ENCODE data around the gene PDCD10. TPM values are rescaled to one million over a fixed set of nuclear protein-coding genes. Genes with fewer than 3 reads are reported as not detected.
A peak's percentile ranks its signal among the peaks of the same experiment; 100 is the strongest.

PDCD10 gene
- total and polyA plus RNA-seq, 2 donors, result 48.9 to 88.7 TPM

DNA sequence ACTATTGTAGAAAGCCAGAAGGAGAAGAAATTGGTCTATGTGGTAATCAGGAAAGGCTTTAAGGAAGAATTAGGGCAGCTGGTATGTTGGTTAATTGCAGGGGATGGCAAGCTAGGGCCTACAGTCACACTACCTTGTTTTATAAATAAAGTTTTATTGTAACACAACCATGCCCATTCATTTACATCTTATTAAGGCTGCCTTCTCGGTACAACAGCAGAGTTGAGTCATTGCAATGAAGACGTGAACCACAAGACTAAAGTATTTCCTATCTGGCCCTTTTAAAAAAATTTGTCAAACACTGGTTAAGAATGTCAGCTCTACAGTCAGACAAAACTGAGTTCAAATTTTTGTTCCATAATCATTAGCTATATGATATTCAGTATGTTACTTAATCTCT is 9.1 kb upstream of the PDCD10 start:
- no peaks in the 10 kb centered on the region for H3K36me3 ChIP-seq (ENCODE audit: insufficient read depth)
- H3K4me1 ChIP-seq (ENCODE audit: insufficient read depth), result no peaks in the 10 kb centered on the region
- DNase-seq (ENCODE audit: extremely low spot score), result no peak
- 91% methylated on average over 2 of the region's 2 CpGs for WGBS
- H3K27ac ChIP-seq (ENCODE audit: low read depth), result no peak overlapping the region
- no peak overlapping the region for H3K4me3 ChIP-seq (ENCODE audit: low read depth, low read length)

DNA sequence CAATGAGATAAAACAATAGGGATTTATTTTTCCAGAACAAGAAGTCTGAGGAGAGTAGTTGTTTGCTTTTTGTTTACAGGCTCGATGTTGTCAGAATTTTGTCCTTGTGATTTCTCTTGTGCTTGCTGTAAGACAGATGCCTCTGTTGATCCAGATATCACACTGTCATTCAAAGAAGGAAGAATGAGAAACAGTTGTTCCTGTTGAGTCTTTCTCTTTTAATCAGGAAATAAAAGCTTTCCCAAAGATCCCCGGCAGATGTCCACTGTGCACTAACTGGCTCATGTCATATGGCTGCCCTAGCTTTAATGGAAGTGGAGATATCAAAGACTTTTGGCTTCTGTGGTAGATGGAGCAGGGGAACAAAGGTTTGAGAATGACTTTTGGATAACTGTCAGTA is 7.6 kb upstream of the PDCD10 start:
- WGBS, result 88% methylated on average over 2 of the region's 2 CpGs
- Histone ChIP-seq H3K4me3 (ENCODE audit: low read depth, low read length) (no peak overlapping the region), H3K36me3 (ENCODE audit: insufficient read depth) (no peaks in the 10 kb centered on the region), H3K27ac (ENCODE audit: low read depth) (no peak overlapping the region), H3K4me1 (ENCODE audit: insufficient read depth) (no peaks in the 10 kb centered on the region)
- DNase-seq (ENCODE audit: extremely low spot score), result no peak

GRCh38 chr3:167740961-167741587 is 6.4 kb upstream of the PDCD10 start:
- DNase-seq (ENCODE audit: extremely low spot score), result no peak

DNA sequence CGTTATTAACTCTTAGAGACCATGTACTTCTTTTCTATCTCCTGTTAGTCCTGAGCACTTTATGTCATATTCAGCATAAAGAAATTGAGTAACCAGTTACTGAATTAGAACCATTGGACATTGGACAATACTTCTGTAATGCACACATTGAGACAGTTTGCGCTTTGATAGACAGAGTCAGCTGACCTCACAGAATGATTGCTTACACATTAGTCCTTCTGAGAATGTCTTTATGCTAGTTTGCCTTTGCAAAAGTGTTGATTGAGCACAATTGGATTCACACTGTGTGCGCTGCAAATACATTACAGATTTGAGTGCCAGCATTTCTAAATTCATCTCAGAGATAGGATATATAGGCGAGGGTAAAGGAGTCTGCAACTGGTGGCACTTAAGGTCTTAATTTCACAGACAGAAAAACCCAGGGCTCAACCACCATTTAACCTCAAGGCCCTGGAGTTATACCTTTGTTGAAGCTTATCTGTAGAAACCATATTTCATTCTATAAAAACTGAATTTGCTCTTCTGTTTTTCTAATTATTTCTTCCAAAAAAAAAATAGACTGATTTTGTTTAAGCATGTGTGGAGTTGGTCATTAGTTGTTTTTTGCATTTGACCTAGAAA is 4.6 kb upstream of the PDCD10 start:
- WGBS, result 95% methylated on average over 4 of the region's 4 CpGs
- H3K4me3 ChIP-seq (ENCODE audit: low read depth, low read length), result no peak overlapping the region
- peaks cover 3% of the 10 kb centered on the region for H3K4me1 ChIP-seq (ENCODE audit: insufficient read depth)
- DNase-seq (ENCODE audit: extremely low spot score), result no peak
- no peak overlapping the region for H3K27ac ChIP-seq (ENCODE audit: low read depth)
- H3K36me3 ChIP-seq (ENCODE audit: insufficient read depth), result no peaks in the 10 kb centered on the region

More at GRCh38 chr3:167740961-167741587, 6.4 kb upstream of the PDCD10 start:
- H3K4me3 ChIP-seq (ENCODE audit: low read depth, low read length), result no peak overlapping the region
- WGBS, result 66% methylated on average over 2 of the region's 2 CpGs
- H3K4me1 ChIP-seq (ENCODE audit: insufficient read depth), result peaks cover 3% of the 10 kb centered on the region
- H3K27ac ChIP-seq (ENCODE audit: low read depth), result no peak overlapping the region
- H3K36me3 ChIP-seq (ENCODE audit: insufficient read depth), result no peaks in the 10 kb centered on the region

DNA sequence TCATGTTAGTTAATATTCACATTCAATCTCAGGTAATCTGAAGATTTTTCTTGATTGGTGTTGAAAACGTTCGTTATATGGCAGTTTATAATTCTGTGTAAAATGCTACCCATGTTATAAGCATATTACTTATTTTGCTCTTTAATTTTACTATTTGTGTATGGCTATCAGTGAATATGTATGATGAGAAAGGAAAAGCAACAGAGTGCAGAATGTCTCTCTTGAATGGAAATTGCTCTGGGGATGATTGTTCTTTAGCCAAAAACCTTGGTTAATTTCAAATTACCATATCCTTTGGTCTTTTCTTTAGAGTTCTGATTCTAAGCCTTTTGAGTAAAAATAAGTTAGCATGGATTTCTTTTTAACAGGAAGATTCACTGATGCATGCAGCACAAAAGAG is 3.3 kb upstream of the PDCD10 start:
- Histone ChIP-seq H3K4me1 (ENCODE audit: insufficient read depth) (peaks cover 3% of the 10 kb centered on the region), H3K36me3 (ENCODE audit: insufficient read depth) (no peaks in the 10 kb centered on the region), H3K27ac (ENCODE audit: low read depth) (no peak overlapping the region), H3K4me3 (ENCODE audit: low read depth, low read length) (no peak overlapping the region)
- DNase-seq (ENCODE audit: extremely low spot score), result no peak
- 80% methylated on average over 2 of the region's 2 CpGs for WGBS

GRCh38 chr3:167736997-167737396 is 2.3 kb upstream of the PDCD10 start:
- Histone ChIP-seq H3K4me1 (ENCODE audit: insufficient read depth) (peaks cover 3% of the 10 kb centered on the region), H3K4me3 (ENCODE audit: low read depth, low read length) (no peak overlapping the region), H3K36me3 (ENCODE audit: insufficient read depth) (no peaks in the 10 kb centered on the region), H3K27ac (ENCODE audit: low read depth) (no peak overlapping the region)
- no peak for DNase-seq (ENCODE audit: extremely low spot score)
- 87% methylated on average over 2 of the region's 2 CpGs for WGBS

GRCh38 chr3:167736264-167736787 is 1.6 kb upstream of the PDCD10 start:
- Histone ChIP-seq H3K27ac (ENCODE audit: low read depth) (no peak overlapping the region), H3K36me3 (ENCODE audit: insufficient read depth) (no peaks in the 10 kb centered on the region), H3K4me1 (ENCODE audit: insufficient read depth) (peaks cover 7% of the 10 kb centered on the region), H3K4me3 (ENCODE audit: low read depth, low read length) (peak overlapping the region; percentile 78)
- 27% methylated on average over 7 of the region's 7 CpGs for WGBS
- no peak for DNase-seq (ENCODE audit: extremely low spot score)

- Histone ChIP-seq H3K27ac (ENCODE audit: low read depth) (peak within 1 kb of the TSS; percentile 83), H3K36me3 (ENCODE audit: insufficient read depth) (no peaks in the 10 kb centered on the region), H3K4me3 (ENCODE audit: low read depth, low read length) (peak within 1 kb of the TSS; percentile 78), H3K4me1 (ENCODE audit: insufficient read depth) (peaks cover 7% of the 10 kb centered on the region)
- WGBS, result under 1% methylated on average over 37 of the region's 37 CpGs
- peak; percentile 76 for DNase-seq (ENCODE audit: extremely low spot score)
These were observed 794 bp upstream of the PDCD10 start, which contains the start of gene SERPINI1 for GRCh38 chr3:167735233-167736138. TSS of gene SERPINI1 (plus strand) at chr3:167735721. CDS start at chr3:167789129, 53,408 bp downstream.

GRCh38 chr3:167733961-167734497 is 663 bp downstream of the PDCD10 start:
- peaks cover 7% of the 10 kb centered on the region for H3K4me1 ChIP-seq (ENCODE audit: insufficient read depth)
- H3K4me3 ChIP-seq (ENCODE audit: low read depth, low read length), result peak overlapping the region; percentile 78
- no peaks in the 10 kb centered on the region for H3K36me3 ChIP-seq (ENCODE audit: insufficient read depth)
- DNase-seq (ENCODE audit: extremely low spot score), result no peak
- peak overlapping the region; percentile 83 for H3K27ac ChIP-seq (ENCODE audit: low read depth)
- under 1% methylated on average over 12 of the region's 12 CpGs for WGBS

GRCh38 chr3:167732313-167733065 is 2.2 kb downstream of the PDCD10 start:
- 68% methylated on average over 7 of the region's 7 CpGs for WGBS
- no peak for DNase-seq (ENCODE audit: extremely low spot score)
- H3K4me1 ChIP-seq (ENCODE audit: insufficient read depth), result peaks cover 7% of the 10 kb centered on the region
- no peak overlapping the region for H3K27ac ChIP-seq (ENCODE audit: low read depth)
- no peaks in the 10 kb centered on the region for H3K36me3 ChIP-seq (ENCODE audit: insufficient read depth)
- no peak overlapping the region for H3K4me3 ChIP-seq (ENCODE audit: low read depth, low read length)

GRCh38 chr3:167731393-167731792 is 3.3 kb downstream of the PDCD10 start:
- no peak overlapping the region for H3K4me3 ChIP-seq (ENCODE audit: low read depth, low read length)
- H3K36me3 ChIP-seq (ENCODE audit: insufficient read depth), result no peaks in the 10 kb centered on the region
- DNase-seq (ENCODE audit: extremely low spot score), result no peak
- peaks cover 7% of the 10 kb centered on the region for H3K4me1 ChIP-seq (ENCODE audit: insufficient read depth)
- H3K27ac ChIP-seq (ENCODE audit: low read depth), result no peak overlapping the region
- 97% methylated on average over 2 of the region's 2 CpGs for WGBS

DNA sequence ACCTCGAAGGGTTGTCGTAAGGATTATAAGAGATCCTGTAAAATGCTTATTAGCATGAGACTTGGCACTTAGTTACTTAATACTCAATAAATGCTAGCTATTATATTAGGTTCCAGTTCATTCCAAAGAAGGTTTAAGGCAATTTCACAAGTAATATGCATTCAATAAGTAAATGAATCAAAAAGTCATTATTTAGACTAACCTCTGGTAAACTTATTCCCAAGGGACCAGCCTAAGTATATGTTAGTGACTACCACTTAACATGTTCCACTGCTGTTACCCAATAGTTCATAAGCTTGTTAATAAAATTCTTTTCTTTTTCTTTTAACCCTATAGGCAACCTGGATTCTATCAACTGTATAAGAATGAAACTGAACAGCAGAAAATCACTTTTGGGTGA is 5.1 kb downstream of the PDCD10 start:
- peaks cover 4% of the 10 kb centered on the region for H3K4me1 ChIP-seq (ENCODE audit: insufficient read depth)
- no peak overlapping the region for H3K4me3 ChIP-seq (ENCODE audit: low read depth, low read length)
- 82% methylated on average over 2 of the region's 2 CpGs for WGBS
- H3K27ac ChIP-seq (ENCODE audit: low read depth), result no peak overlapping the region
- no peak for DNase-seq (ENCODE audit: extremely low spot score)
- H3K36me3 ChIP-seq (ENCODE audit: insufficient read depth), result no peaks in the 10 kb centered on the region

Data from urinary bladder (tissue), 4 donors.